HepG2 (cell line): Measurements from ENCODE around the gene SSU72. TPM values are rescaled to one million over a fixed set of nuclear protein-coding genes. Genes with fewer than 3 reads are reported as not detected.
A peak's percentile ranks its signal among the peaks of the same experiment; 100 is the strongest.

ENCODE experiments used
- ARID4A ChIP-seq: sonication (generic); formaldehyde crosslinking; IDR thresholded peaks from 2 replicates; pipeline ENCODE4 v1.5.0; 2020; ENCODE audit warnings: mild to moderate bottlenecking, missing genetic modification reagents, borderline replicate concordance
- ATF3 ChIP-seq: sonication (generic); formaldehyde crosslinking; IDR thresholded peaks from 2 replicates; pipeline ENCODE4 v1.4.0; 2020; ENCODE audit warnings: missing genetic modification reagents
- BATF2 ChIP-seq: sonication (generic); formaldehyde crosslinking; IDR thresholded peaks from 2 replicates; pipeline ENCODE4 v1.8.0; 2022; ENCODE audit warnings: mild to moderate bottlenecking, missing genetic modification reagents, moderate library complexity
- BRF2 ChIP-seq: sonication (generic); formaldehyde crosslinking; IDR thresholded peaks from 2 replicates; pipeline ENCODE4 v1.8.1; 2022; ENCODE audit warnings: mild to moderate bottlenecking, missing genetic modification reagents
- GATAD2A ChIP-seq: IDR thresholded peaks from 2 replicates; pipeline ENCODE4 v1.6.1; 2016
- NR2F6 ChIP-seq, 2 experiments: IDR thresholded peaks; 2 replicates each; pipeline ENCODE4 v1.6.1; 2016; ENCODE audit warnings: antibody characterized with exemption in 1 of 2, mild to moderate bottlenecking in 1 of 2
- PATZ1 ChIP-seq: sonication (generic); formaldehyde crosslinking; IDR thresholded peaks from 2 replicates; pipeline ENCODE4 v1.4.0; 2020; ENCODE audit warnings: missing genetic modification reagents
- REXO4 ChIP-seq: sonication (generic); formaldehyde crosslinking; IDR thresholded peaks from 2 replicates; pipeline ENCODE4 v1.8.0; 2022; ENCODE audit warnings: missing genetic modification reagents, mild to moderate bottlenecking, borderline replicate concordance
- RXRA ChIP-seq: sonication (generic); formaldehyde crosslinking; IDR thresholded peaks from 2 replicates; pipeline ENCODE4 v1.5.1; 2020; ENCODE audit warnings: missing genetic modification reagents
- SRSF1 ChIP-seq: fragments of 200-400 bp; formaldehyde crosslinking; optimal IDR thresholded peaks from 2 replicates; pipeline ENCODE3; 2017; ENCODE audit warnings: mild to moderate bottlenecking, low read depth, low read length, moderate library complexity
- ZFP37 ChIP-seq: sonication (generic); formaldehyde crosslinking; IDR thresholded peaks from 2 replicates; pipeline ENCODE4 v1.4.0; 2020; ENCODE audit warnings: missing genetic modification reagents, borderline replicate concordance
- ZFP41 ChIP-seq: sonication (generic); formaldehyde crosslinking; IDR thresholded peaks from 2 replicates; pipeline ENCODE4 v1.4.0; 2020; ENCODE audit warnings: mild to moderate bottlenecking, missing genetic modification reagents, borderline replicate concordance
- ZNF101 ChIP-seq: sonication (generic); formaldehyde crosslinking; IDR thresholded peaks from 2 replicates; pipeline ENCODE4 v1.4.0; 2020; ENCODE audit warnings: mild to moderate bottlenecking, low read depth, missing genetic modification reagents, borderline replicate concordance
- ZNF280B ChIP-seq: sonication (generic); formaldehyde crosslinking; IDR thresholded peaks from 2 replicates; pipeline ENCODE4 v1.5.0; 2020; ENCODE audit warnings: missing genetic modification reagents, mild to moderate bottlenecking, borderline replicate concordance
- ZNF362 ChIP-seq: sonication (generic); formaldehyde crosslinking; IDR thresholded peaks from 2 replicates; pipeline ENCODE4 v1.4.0; 2020; ENCODE audit warnings: missing genetic modification reagents, mild to moderate bottlenecking, borderline replicate concordance
- polyA plus RNA-seq, 8 experiments: library from polyadenylated mRNA; depleted of rRNA in 3 of 8; stranded (reverse) in 7 of 8; unstranded in 1 of 8; fragments of >200 nt; fragmentation: Illumina TruSeq in 4 of 8; extraction: Trizol in 4 of 8; gene quantifications; 2 replicates each; pipeline versions ENCODE4 v1.2.1 to v1.2.3, GENCODE V29; 2011 to 2016; ENCODE audit warnings: low read depth in 4 of 8, missing spikeins in 1 of 8, mixed read lengths in 1 of 8; ENCODE audit not compliant: insufficient read depth in 1 of 8
- total RNA-seq, 5 experiments: library from RNA; depleted of rRNA; stranded (reverse); fragments of >200 nt; fragmentation: Illumina TruSeq; extraction: Trizol; gene quantifications; 2 replicates each; pipeline ENCODE4 v1.2.3, GENCODE V29; 2016; ENCODE audit warnings: low read depth in 1 of 5

The SSU72 gene
- total and polyA plus RNA-seq, 2 of the 13 experiments (the other 11 are each of a cell fraction or from before 2014, with no cell fraction given), result 42.8 to 67.1 TPM

- TF ChIP-seq REXO4 (no peak), ARID4A (no peak), BRF2 (CRISPR knock-in tag) (no peak), NR2F6 (IDR thresholded peaks at IDR 0.05) (no peak), NR2F6 (CRISPR knock-in tag; IDR thresholded peaks at IDR 0.05) (0 out of 2 replicates have a peak, but pooled peaks have one; percentile 8), ZNF280B (CRISPR knock-in tag) (peak; percentile 62; the same call in 1 of the 2 replicates), ZFP41 (CRISPR knock-in tag) (0 out of 2 replicates have a peak, but pooled peaks have one; percentile 41), ZNF362 (CRISPR knock-in tag) (peak; percentile 21; the same call in 1 of the 2 replicates), SRSF1 (peak; percentile 30), ZNF101 (CRISPR knock-in tag) (no peak), PATZ1 (peak; percentile 31; the same call in 1 of the 2 replicates), ATF3 (CRISPR knock-in tag) (no peak), GATAD2A (CRISPR knock-in tag) (no peak), ZFP37 (CRISPR knock-in tag) (no peak), RXRA (peak; percentile 16; the same call in 1 of the 2 replicates), BATF2 (CRISPR knock-in tag) (no peak)
Measured at GRCh38 chr1:1577367-1578011, 2.8 kb upstream of the SSU72 start (continued).
